Bronchial epithelial cell (primary cell): Measurements from ENCODE around the gene SLC35G1. TPM values are rescaled to one million over a fixed set of nuclear protein-coding genes. Genes with fewer than 3 reads are reported as not detected.

Experiments used
- DNase-seq: peaks from one replicate; pipeline ENCODE4 v3.0.0-alpha.2; 2010; ENCODE audit warnings: low read depth
- FAIRE-seq: peaks from 2 replicates; lab custom pipeline; 2011; peaks lifted over from hg19 to GRCh38; lab: Jason Lieb, UNC
- H3K27me3 ChIP-seq: 2 replicates; pipeline ENCODE4 v1.5.1; 2011; ENCODE audit warnings: low read length; ENCODE audit not compliant: control insufficient read depth, insufficient read depth
- H3K36me3 ChIP-seq: 2 replicates; pipeline ENCODE4 v1.5.1; 2011; ENCODE audit warnings: low read length; ENCODE audit not compliant: control insufficient read depth, insufficient read depth
- H3K4me3 ChIP-seq: 2 replicates; pipeline ENCODE4 v1.5.1; 2011; ENCODE audit warnings: mild to moderate bottlenecking, low read depth, low read length, control low read depth
- CTCF ChIP-seq: IDR thresholded peaks from 2 replicates; pipeline ENCODE4 v1.5.1; 2011; ENCODE audit warnings: mild to moderate bottlenecking, moderate library complexity, low read length, control low read depth, inconsistent platforms; ENCODE audit not compliant: insufficient read depth, severe bottlenecking
- total RNA-seq: library from RNA; depleted of rRNA; stranded (reverse); fragments of >200 nt; gene quantifications from 2 replicates; pipeline ENCODE4 v1.2.1, GENCODE V29; 2014

SLC35G1 gene
- total RNA-seq, 1 donor from 2014 or later = 2.1 TPM

DNA sequence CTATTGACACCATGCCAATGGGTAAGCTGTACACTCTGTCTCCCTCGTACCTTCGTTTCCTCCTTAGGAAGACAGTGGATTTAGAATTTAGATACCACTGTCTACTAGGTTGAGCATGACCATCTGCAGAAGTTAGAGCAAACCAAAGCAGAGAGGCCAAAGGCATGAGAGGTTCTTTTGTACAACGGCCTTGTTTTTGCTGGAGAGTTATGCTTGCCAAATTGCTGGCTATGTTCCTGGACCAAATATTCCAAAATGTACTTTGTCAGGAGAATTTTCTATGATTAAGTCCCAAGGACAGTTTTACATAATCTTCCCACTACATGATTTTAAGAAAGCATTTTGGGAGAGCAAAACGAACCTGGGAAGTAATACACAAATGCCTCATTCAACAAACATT lies 52.0 kb downstream of the SLC35G1 start:
- no peaks in the 10 kb centered on the region for H3K36me3 ChIP-seq
- H3K27me3 ChIP-seq = no peaks in the 10 kb centered on the region
- peak; percentile 18 for FAIRE-seq
- no peak for DNase-seq
- TF ChIP-seq CTCF = no peak
- H3K4me3 ChIP-seq = no peak overlapping the region

- DNase-seq (peak; percentile 43), FAIRE-seq (no peak)
- H3K36me3 ChIP-seq = no peaks in the 10 kb centered on the region
- H3K4me3 ChIP-seq = no peak overlapping the region
- no peaks in the 10 kb centered on the region for H3K27me3 ChIP-seq
- no peak for TF ChIP-seq CTCF
These were observed 53.3 kb downstream of the SLC35G1 start for GRCh38 chr10:93947055-93947454.

DNA sequence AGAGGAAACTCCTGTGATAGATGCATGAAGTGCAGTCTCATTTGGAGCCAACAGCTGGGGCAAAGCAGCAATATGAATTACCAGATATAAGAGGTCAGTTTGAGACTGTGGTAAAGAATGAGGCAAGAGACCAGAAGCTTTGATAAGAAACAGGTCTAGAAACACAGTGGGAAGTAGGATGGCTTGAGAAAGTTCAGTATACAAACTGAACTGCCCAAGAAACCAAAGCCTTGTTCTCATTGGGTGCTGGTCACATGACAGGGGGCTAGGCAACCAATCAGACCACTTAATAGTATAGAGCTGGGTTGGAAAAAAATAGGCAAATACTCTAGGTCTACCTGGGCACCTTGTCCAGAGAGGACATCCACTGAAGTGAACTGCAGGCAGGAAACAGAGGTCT lies 53.7 kb downstream of the SLC35G1 start:
- Histone ChIP-seq H3K4me3 (no peak overlapping the region), H3K36me3 (no peaks in the 10 kb centered on the region), H3K27me3 (no peaks in the 10 kb centered on the region)
- FAIRE-seq (no peak), DNase-seq (no peak)
- no peak for TF ChIP-seq CTCF

GRCh38 chr10:93951905-93952304 lies 58.1 kb downstream of the SLC35G1 start:
- FAIRE-seq = peak; percentile 55

More at GRCh38 chr10:93951905-93952304, 58.1 kb downstream of the SLC35G1 start:
- no peak for TF ChIP-seq CTCF
- H3K36me3 ChIP-seq = no peaks in the 10 kb centered on the region
- H3K4me3 ChIP-seq = no peak overlapping the region
- DNase-seq = no peak
- no peaks in the 10 kb centered on the region for H3K27me3 ChIP-seq

Other genes with a start within 250 kb of the SLC35G1 start
- gene FRA10AC1, start 191.4 kb upstream of the SLC35G1 start, total RNA-seq = 4.7 and 7.2 TPM in 2 replicates
- gene LGI1, start 136.0 kb upstream of the SLC35G1 start, total RNA-seq = not detected in 2 replicates
- 0.26 and 1.0 TPM in 2 replicates for gene PLCE1, start 100.0 kb downstream of the SLC35G1 start, total RNA-seq